ENCODE measurements around the gene RYR1. TPM values are rescaled to one million over a fixed set of nuclear protein-coding genes. Genes with fewer than 3 reads are reported as not detected.

The RYR1 gene
- total RNA-seq, 1 experiment from 2014 or later, result not detected

DNA sequence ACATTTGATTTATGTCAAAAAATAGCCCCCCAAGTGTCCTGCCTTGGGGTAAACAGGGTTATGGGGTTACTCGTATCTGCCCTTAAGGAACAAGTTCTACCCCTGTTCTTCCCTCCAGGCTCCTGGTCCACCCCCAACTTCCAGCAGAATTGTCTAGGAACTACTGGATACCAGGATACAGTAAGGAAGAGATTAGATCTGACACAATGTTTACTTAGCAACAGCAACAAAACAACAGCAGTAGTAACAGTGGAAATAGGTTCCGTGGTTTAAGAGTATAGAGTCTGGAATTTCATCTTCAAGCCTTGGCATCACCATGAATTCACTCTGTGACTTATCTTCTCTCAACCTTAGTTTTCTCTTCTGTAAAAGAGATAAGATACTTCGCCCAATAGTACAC, 32.3 kb upstream of the RYR1 start:
- TF ChIP-seq EZH2 (IDR thresholded peaks at IDR 0.05; ENCODE audit: low read length, unreplicated experiment) (no peak), EZH2phosphoT487 (IDR thresholded peaks at IDR 0.05; ENCODE audit: borderline replicate concordance, low read length) (no peak)
- TF ChIP-seq, protein P1, sequence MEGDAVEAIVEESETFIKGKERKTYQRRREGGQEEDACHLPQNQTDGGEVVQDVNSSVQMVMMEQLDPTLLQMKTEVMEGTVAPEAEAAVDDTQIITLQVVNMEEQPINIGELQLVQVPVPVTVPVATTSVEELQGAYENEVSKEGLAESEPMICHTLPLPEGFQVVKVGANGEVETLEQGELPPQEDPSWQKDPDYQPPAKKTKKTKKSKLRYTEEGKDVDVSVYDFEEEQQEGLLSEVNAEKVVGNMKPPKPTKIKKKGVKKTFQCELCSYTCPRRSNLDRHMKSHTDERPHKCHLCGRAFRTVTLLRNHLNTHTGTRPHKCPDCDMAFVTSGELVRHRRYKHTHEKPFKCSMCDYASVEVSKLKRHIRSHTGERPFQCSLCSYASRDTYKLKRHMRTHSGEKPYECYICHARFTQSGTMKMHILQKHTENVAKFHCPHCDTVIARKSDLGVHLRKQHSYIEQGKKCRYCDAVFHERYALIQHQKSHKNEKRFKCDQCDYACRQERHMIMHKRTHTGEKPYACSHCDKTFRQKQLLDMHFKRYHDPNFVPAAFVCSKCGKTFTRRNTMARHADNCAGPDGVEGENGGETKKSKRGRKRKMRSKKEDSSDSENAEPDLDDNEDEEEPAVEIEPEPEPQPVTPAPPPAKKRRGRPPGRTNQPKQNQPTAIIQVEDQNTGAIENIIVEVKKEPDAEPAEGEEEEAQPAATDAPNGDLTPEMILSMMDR (conservative IDR thresholded peaks at IDR 0.05; ENCODE audit: low read depth, low read length), result no peak
- Histone ChIP-seq H2AFZ (ENCODE audit: low read length) (no peak overlapping the region), H3K79me2 (ENCODE audit: low read length) (0 out of 2 replicates have a peak, but pooled peaks cover 4% of the 10 kb centered on the region), H3K4me3 (ENCODE audit: low read length) (no peak overlapping the region), H3K36me3 (ENCODE audit: low read depth, low read length) (no peaks in the 10 kb centered on the region), H3K9ac (ENCODE audit: low read length) (no peak overlapping the region), H4K20me1 (ENCODE audit: low read length) (no peaks in the 10 kb centered on the region), H3K4me2 (ENCODE audit: low read length) (no peak overlapping the region), H3K27ac (ENCODE audit: low read length) (no peak overlapping the region), H3K4me1 (ENCODE audit: insufficient read depth, low read length) (peaks cover 8% of the 10 kb centered on the region; the same call in 1 of the 2 replicates), H3K27me3 (ENCODE audit: low read length) (no peaks in the 10 kb centered on the region), H3K9me3 (ENCODE audit: low read length) (no peaks in the 10 kb centered on the region), H3F3A (ENCODE audit: low read length, unreplicated experiment) (no peaks in the 10 kb centered on the region), H3K9me2 (replicated peaks; ENCODE audit: low read length) (no peaks in the 10 kb centered on the region)
- DNase-seq, result peak; percentile 58
- BruUV-seq (replicated peaks), result no TSS peak
- CTCF ChIA-PET, result no interaction called here
- intact Hi-C loops (cut with micrococcal nuclease), result loop anchor here (10.0 kb wide), 1 partner anchor 554 kb away; no protein-coding TSS in a partner anchor
- POLR2A ChIA-PET (ENCODE audit: unreplicated experiment), result no interaction called here
- peak; percentile 14; the same call in 1 of the 2 replicates for ATAC-seq

DNA sequence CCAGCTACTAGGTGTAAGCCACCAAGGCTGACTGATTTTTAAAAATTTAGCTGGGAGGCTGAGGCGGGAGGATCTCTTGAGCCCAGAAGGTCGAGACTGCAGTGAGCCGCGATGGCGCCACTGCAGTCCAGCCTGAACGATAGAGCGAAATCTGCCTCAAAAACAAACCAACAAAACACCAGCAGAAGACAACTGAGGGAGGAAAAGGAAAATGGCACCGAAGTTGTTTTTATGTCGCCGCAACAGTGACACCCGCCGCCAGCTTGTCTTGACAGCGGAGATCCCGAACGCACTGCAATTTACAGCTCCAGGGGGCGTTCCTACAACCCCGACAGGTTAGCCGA, 30.9 kb upstream of the RYR1 start:
- Histone ChIP-seq H3K9ac (ENCODE audit: low read length) (no peak overlapping the region), H3K27ac (ENCODE audit: low read length) (no peak overlapping the region), H3K4me1 (ENCODE audit: insufficient read depth, low read length) (peaks cover 8% of the 10 kb centered on the region; the same call in 1 of the 2 replicates), H3K36me3 (ENCODE audit: low read depth, low read length) (no peaks in the 10 kb centered on the region), H4K20me1 (ENCODE audit: low read length) (no peaks in the 10 kb centered on the region), H3K27me3 (ENCODE audit: low read length) (no peaks in the 10 kb centered on the region), H3K9me2 (replicated peaks; ENCODE audit: low read length) (no peaks in the 10 kb centered on the region), H3F3A (ENCODE audit: low read length, unreplicated experiment) (no peaks in the 10 kb centered on the region), H3K4me2 (ENCODE audit: low read length) (peak overlapping the region; percentile 86), H2AFZ (ENCODE audit: low read length) (peak overlapping the region; percentile 89), H3K4me3 (ENCODE audit: low read length) (peak overlapping the region; percentile 64), H3K9me3 (ENCODE audit: low read length) (no peaks in the 10 kb centered on the region), H3K79me2 (ENCODE audit: low read length) (0 out of 2 replicates have a peak, but pooled peaks cover 4% of the 10 kb centered on the region)
- no peak for ATAC-seq
- ChIA-PET CTCF (interaction anchor here (0.6 to 1.6 kb wide), 15 partner anchors 13 to 464 kb away, joined by 3 to 26 read pairs (median 5); partner anchors contain the start of genes EIF3K and GGN), POLR2A (ENCODE audit: unreplicated experiment) (interaction anchor here (0.6 to 1.6 kb wide), 5 partner anchors 15 to 628 kb away, joined by 4 to 11 read pairs (median 7); partner anchors contain the start of genes GGN and PSMD8)
- intact Hi-C loops (cut with micrococcal nuclease), result loop anchor here (10.0 kb wide), 1 partner anchor 552 kb away; no protein-coding TSS in a partner anchor
- no peak for DNase-seq
- TF ChIP-seq, protein P1 (conservative IDR thresholded peaks at IDR 0.05; ENCODE audit: low read depth, low read length), result no peak
- TF ChIP-seq EZH2 (IDR thresholded peaks at IDR 0.05; ENCODE audit: low read length, unreplicated experiment) (no peak), EZH2phosphoT487 (IDR thresholded peaks at IDR 0.05; ENCODE audit: borderline replicate concordance, low read length) (no peak)
- no TSS peak for BruUV-seq (replicated peaks)

Data from PC-3 (cell line).